GM18498 (cell line): ENCODE measurements around the gene COBL.

ENCODE experiments used
- ATAC-seq: cut with Tn5 transposase; IDR thresholded peaks from one replicate; pipeline ENCODE4 v1.9.1; 2021; ENCODE audit warnings: mild to moderate bottlenecking, moderate library complexity; ENCODE audit not compliant: unreplicated experiment

The COBL gene

GRCh38 chr7:51306761-51307160 is 9.8 kb downstream of the COBL start:
- ATAC-seq = no peak

GRCh38 chr7:51304729-51305128 is 11.9 kb downstream of the COBL start:
- ATAC-seq = no peak

DNA sequence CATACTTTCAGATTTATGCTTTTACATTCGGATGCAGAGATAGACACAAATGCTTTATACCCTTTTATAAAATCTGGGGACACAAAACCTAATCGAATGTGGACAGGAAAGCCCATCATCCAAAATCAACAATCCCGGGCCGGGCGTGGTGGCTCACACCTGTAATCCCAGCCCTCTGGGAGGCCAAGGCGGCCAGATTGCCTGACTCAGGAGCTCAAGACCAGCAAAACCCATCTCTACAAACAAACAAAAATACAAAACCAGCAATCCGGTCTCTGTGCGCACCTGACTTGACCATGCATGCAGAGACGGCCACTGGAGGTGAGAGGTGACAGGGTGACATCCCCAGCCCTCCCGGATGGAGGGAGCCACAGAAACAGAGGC is 13.5 kb downstream of the COBL start:
- ATAC-seq = no peak

GRCh38 chr7:51301806-51302205 is 14.8 kb downstream of the COBL start:
- no peak for ATAC-seq

GRCh38 chr7:51300762-51301674 is 15.6 kb downstream of the COBL start:
- no peak for ATAC-seq

GRCh38 chr7:51299391-51300133 is 17.0 kb downstream of the COBL start:
- no peak for ATAC-seq

GRCh38 chr7:51298912-51299311 is 17.7 kb downstream of the COBL start:
- ATAC-seq = no peak

- no peak for ATAC-seq
These were observed 18.6 kb downstream of the COBL start for GRCh38 chr7:51297986-51298385.

DNA sequence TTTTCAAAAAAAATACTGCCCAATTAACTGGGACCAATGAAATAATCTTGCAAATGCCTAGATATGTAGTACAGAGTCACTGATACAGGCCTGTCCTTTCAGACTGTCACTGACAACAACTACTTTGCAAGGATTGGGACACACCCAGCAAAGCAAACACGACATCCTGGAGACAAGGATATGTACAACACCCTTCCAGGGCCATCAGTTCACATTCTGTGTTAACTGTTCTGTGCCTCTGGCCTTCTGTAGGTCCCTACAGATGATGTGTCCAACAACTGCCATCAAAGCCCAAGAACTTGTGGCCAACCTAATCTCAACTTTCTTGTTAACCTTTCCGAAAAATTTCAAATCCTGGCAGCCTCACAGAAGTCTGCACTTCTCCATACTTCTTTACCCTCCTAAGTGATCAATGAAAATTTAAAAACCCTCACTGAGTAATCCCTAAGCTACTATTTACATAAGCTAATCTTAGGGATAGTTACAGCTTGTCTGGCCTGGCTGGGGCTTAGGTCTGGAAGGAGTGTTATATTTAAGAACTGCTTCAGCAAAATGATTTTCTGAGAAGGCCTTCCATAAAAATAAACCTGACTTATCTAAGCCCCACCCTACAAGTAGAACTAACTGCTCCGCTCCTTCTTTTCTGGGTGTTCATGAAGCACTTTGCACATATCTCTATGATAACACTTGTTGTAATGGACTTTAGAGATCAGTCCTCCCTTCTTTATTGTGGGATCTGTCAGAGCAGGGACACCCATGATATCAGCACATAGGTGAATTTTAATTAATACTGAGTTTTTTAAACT is 21.0 kb downstream of the COBL start:
- ATAC-seq = no peak

DNA sequence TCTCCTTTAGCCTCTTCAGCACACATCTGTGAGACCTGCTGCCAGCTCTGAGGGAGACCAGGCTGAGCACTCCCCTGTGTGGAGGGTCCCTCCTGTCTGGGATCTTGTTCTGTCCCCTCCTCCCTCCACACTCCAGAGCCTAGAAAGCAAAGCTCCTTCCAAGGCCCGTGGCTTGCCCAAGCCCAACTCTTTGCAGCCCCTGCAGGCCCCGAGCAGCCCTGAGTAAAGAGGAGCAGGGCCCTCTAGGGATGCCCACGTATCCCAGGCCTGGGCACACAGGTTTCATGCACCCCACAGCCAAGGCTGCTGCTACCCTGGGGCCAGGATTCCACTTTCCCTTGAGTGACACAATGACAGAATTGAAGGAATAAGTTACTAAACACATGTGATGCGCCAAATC is 24.0 kb downstream of the COBL start:
- ATAC-seq = no peak

DNA sequence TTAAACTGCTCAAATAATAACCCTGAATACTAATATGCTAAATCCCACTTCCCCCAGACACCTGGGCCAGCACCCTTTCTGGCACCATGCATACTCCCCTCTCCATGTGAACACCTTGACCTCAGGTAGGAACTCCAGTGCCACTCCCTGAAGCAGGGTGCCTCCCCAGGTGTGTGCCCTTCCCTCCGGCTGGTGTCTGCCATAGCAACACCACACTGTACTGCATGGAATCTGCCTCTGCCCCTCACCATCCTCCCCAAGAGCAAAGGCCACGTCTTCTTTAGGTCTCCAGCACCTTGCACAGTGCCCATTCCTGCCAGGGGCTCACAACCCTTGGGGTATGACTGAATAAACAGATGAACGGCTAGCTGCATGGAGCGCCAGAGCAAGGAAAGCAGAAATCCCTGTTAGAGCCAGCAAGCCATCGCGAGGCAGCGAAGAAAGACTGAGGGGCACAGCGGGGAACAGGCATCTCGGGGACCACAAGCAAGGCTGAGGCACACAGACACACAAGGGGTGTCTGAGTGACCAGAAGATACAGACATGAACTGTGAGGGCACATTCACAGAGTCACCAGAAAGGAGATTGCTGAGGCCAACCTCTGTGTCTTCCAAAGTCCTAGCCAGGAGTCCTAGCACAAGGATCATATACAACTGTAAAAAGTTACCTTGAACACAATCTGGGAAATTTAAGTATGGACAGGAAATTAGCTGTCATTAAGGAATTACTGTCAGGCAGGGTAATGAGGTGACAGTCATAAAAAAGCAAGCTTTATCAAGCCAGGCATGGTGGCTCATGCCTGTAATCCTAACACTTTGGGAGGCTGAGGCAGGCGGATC is 25.7 kb downstream of the COBL start:
- no peak for ATAC-seq

DNA sequence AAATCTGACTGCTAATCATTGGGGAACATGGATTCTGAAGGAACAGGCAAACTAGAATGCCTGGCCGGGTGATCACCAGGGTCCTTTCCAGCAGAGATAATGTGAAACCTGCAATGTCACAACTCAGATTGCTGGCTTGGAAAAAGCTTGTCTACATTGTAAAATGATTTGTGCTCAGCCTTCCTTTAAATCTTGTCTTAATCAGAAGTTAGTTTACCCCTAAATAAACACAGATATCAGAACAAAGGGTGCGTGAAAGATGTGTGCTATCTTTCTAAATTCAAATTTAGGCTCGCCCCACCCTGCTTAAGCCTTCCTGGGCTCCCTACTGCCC is 26.3 kb downstream of the COBL start:
- no peak for ATAC-seq

DNA sequence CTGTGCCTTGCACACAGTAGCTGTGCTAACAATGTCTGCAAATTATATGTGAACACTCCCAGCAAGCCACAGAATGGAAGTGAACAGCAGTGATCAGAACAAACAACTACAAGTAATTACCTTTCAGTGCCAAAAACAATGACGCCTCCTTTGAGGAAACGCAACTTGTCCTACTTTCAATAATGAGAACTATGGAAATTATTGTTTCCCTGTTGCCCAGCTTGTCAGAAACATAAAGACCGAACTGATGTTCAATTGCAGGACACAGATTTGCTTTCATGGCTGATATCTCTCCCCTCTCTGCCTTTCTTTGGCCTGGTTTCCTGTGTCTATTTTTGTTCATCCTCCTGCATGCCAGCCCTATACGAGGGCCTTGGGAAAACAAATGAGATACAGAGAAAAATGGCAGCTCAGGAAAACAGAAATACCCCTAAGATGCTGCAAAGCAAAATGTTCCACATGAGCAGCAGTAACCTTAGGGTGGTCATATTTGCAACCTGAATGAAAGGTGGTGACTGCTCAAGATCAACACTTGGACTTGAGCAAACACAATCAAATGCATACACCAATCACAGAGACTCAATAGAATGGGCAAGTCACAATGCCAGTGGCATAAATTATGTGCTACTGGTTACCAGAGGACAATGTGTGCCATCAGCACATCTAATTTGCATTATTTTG is 26.8 kb downstream of the COBL start:
- no peak for ATAC-seq

DNA sequence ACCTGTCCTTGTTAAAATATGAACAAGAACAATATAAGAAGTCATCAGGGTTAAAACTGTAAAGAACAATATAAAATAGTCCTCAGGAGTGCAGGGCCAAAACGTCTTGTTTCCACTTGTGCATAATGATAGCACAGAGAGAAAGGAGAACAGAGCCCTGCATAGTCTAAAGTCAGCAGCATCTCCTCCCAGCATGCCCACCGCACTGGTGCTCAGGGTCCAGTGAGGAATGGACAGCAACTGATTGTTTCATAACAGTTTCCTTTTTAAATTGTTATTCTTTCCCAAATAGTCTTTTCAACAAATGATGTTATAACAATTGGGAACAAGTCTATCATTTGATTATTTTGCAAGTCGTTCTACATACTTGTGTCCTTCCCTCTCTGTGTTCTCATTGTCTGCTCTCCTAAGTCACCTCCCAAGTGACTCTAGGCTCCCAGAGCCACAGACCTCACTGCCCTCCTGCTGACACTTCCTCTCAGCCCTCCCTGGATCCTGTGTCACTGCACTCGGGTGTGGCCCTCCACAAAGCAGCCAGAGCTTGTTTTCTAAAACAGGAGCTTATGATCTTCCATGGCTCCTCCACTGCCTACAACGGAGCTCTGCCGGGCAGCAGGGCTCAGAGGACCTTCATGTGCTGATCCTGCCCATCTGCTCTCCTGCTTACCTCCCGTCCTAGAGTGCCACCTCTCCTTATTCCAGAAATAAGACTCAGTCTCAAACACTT is 27.6 kb downstream of the COBL start:
- no peak for ATAC-seq

DNA sequence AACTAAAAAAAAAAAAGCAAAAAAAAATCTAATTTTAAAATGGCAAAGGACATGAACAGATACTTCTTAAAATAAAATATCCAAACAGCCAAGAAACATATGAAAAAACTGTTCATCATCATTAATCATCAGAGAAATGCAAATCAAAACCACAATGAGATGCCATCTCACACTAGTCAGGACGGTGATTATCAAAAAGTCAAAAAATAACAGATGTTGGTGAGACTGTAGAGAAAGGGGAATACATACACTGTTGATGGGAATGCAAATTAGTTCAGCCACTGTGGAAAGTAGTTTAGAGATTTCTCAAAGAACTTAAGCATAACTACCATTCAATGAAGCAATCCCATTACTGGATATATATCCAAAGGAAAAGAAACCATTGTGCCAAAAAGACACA is 30.2 kb downstream of the COBL start:
- no peak for ATAC-seq

DNA sequence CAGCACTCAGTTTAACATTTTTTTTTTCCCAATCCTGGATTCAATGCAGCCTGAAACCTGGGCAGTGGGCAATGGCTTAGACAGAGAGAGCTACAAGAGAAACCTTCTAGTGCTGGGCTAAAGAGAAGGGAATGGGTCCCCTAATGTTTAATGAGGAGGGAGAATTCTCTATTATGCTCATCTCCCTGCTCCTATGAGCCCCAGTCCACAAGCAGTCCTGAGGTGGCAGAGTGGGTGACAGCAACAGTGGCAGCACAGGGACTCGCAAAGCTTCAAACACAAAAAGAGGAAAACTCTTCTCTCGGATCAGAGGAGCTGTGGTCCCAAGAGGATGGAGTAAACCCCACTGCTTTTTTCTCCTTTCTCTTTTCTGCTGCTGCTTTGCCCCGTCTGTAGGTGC is 36.5 kb downstream of the COBL start:
- ATAC-seq = no peak

GRCh38 chr7:51279391-51280023 is 37.1 kb downstream of the COBL start:
- no peak for ATAC-seq

- ATAC-seq = no peak
These were observed 37.8 kb downstream of the COBL start for GRCh38 chr7:51278797-51279196.

GRCh38 chr7:51276967-51277366 is 39.6 kb downstream of the COBL start:
- ATAC-seq = no peak
